Measurements from ENCODE around the gene SPATA24. TPM values are rescaled to one million over a fixed set of nuclear protein-coding genes. Genes with fewer than 3 reads are reported as not detected.

SPATA24 gene
- total RNA-seq, 1 experiment from 2014 or later, result 13.0 TPM

DNA sequence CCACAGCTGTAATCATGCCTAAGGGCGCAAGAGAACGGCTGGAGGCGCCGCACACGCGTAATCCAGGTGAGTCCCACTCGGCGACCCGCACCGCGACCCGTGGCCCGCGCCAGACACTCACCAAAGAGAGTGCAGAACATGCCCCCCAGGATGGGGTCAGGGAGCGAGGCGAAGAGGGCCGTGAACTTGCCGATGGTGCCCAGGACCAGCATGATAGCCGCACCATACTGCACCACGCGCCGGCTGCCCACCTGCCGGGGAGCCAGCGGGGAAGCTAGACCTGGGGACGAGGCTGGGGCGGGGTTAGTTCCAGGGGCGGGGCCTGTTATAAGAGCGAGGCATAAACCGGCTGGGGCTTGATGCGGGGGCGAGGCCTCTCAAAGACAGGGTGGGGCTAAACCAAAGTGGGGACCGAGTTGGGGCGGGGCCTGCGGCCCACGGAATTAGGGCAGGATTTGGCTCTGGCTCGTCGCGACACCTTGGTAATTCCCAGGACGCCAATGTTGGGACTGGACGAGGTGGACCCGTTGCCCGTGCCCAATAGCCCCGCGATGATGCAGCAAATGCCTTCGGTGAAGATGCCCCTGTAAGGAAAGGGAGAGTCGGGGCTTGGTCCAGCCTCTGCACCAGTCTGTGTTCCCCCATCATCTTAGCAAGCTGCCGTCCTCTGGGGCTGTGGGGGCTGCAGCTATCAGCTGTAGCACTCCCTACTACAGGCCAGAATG is 25.6 kb downstream of the SPATA24 start:
- Histone ChIP-seq H2AFZ (ENCODE audit: low read length) (no peak overlapping the region), H3K18ac (ENCODE audit: insufficient read length, low read depth, low read length) (no peak overlapping the region), H2AK5ac (ENCODE audit: insufficient read length, low read length) (no peak overlapping the region), H4K8ac (replicated peaks; ENCODE audit: insufficient read length, low read depth, low read length) (no peak overlapping the region), H4K5ac (ENCODE audit: insufficient read length, low read depth, low read length) (no peak overlapping the region), H3K23ac (ENCODE audit: insufficient read length, low read depth, low read length) (no peak overlapping the region), H2BK15ac (ENCODE audit: low read depth, low read length) (no peak overlapping the region), H3K14ac (ENCODE audit: insufficient read depth, low read length) (no peak overlapping the region; the same call in 1 of the 2 replicates), H3K4me1 (ENCODE audit: insufficient read depth, low read length) (no peaks in the 10 kb centered on the region), H4K20me1 (ENCODE audit: control insufficient read depth, insufficient read depth, insufficient read length) (no peaks in the 10 kb centered on the region), H3K4me2 (ENCODE audit: insufficient read depth, insufficient read length, low read length) (no peak overlapping the region), H3K9me3 (ENCODE audit: control insufficient read depth, low read depth, low read length) (no peaks in the 10 kb centered on the region), H3K9ac (ENCODE audit: extremely low read depth, insufficient read length, low read length) (no peak overlapping the region), H3K56ac (ENCODE audit: insufficient read length, low read depth, low read length) (no peak overlapping the region), H2BK12ac (ENCODE audit: insufficient read length, low read depth, low read length) (no peak overlapping the region), H3K27me3 (ENCODE audit: insufficient read depth, low read length) (no peaks in the 10 kb centered on the region), H2BK120ac (ENCODE audit: low read depth, low read length, poor library complexity, severe bottlenecking) (no peak overlapping the region), H3K23me2 (ENCODE audit: insufficient read length, low read depth, low read length, poor library complexity, severe bottlenecking) (no peaks in the 10 kb centered on the region), H2BK20ac (ENCODE audit: low read depth, low read length, poor library complexity, severe bottlenecking) (no peak overlapping the region), H3K4ac (ENCODE audit: low read depth, low read length) (no peak overlapping the region), H3K79me2 (ENCODE audit: insufficient read depth, low read length) (no peaks in the 10 kb centered on the region), H3T11ph (ENCODE audit: low read length) (no peak overlapping the region), H4K91ac (ENCODE audit: insufficient read length, low read depth, low read length) (no peak overlapping the region), H2BK5ac (ENCODE audit: insufficient read length, low read length) (no peak overlapping the region), H3K27ac (ENCODE audit: insufficient read length, low read depth, low read length) (no peak overlapping the region), H3K79me1 (ENCODE audit: insufficient read depth, low read depth, low read length, poor library complexity, severe bottlenecking) (no peaks in the 10 kb centered on the region)
- no peaks in the 10 kb centered on the region for H3K27me3 Mint-ChIP-seq (ENCODE audit: low read depth)
- peak overlapping the region in 1 of 3 experiments; percentile 76; a peak in 1 of 7 replicates for H3K27ac Mint-ChIP-seq
- TF ChIP-seq, protein P1, sequence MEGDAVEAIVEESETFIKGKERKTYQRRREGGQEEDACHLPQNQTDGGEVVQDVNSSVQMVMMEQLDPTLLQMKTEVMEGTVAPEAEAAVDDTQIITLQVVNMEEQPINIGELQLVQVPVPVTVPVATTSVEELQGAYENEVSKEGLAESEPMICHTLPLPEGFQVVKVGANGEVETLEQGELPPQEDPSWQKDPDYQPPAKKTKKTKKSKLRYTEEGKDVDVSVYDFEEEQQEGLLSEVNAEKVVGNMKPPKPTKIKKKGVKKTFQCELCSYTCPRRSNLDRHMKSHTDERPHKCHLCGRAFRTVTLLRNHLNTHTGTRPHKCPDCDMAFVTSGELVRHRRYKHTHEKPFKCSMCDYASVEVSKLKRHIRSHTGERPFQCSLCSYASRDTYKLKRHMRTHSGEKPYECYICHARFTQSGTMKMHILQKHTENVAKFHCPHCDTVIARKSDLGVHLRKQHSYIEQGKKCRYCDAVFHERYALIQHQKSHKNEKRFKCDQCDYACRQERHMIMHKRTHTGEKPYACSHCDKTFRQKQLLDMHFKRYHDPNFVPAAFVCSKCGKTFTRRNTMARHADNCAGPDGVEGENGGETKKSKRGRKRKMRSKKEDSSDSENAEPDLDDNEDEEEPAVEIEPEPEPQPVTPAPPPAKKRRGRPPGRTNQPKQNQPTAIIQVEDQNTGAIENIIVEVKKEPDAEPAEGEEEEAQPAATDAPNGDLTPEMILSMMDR (conservative IDR thresholded peaks at IDR 0.05), result no peak
- DNase-seq, result peak; percentile 65
- peaks cover 16 to 22% of the 10 kb centered on the region in 2 experiments; a peak in 3 of 4 replicates for H3K4me1 Mint-ChIP-seq
- H3K36me3 Mint-ChIP-seq (ENCODE audit: insufficient read depth in 1 of 3, low read depth in 3 of 3), result peaks cover 0 to 8% (median 0%) of the 10 kb centered on the region in 3 experiments; a peak in 3 of 7 replicates
- no peak overlapping the region for H3K4me3 Mint-ChIP-seq
- WGBS (ENCODE audit: extremely low coverage, insufficient read length, low lambda C conversion rate), result no CpG with 5 or more reads among the region's 47 CpGs
- no peaks in the 10 kb centered on the region for H3K9me3 Mint-ChIP-seq
